ENCODE data around the gene MAST2. TPM values are rescaled to one million over a fixed set of nuclear protein-coding genes. Genes with fewer than 3 reads are reported as not detected.

MAST2 gene
- total RNA-seq, 4 donors from 2014 or later = 18.8 to 22.2 (median 20.2) TPM

DNA sequence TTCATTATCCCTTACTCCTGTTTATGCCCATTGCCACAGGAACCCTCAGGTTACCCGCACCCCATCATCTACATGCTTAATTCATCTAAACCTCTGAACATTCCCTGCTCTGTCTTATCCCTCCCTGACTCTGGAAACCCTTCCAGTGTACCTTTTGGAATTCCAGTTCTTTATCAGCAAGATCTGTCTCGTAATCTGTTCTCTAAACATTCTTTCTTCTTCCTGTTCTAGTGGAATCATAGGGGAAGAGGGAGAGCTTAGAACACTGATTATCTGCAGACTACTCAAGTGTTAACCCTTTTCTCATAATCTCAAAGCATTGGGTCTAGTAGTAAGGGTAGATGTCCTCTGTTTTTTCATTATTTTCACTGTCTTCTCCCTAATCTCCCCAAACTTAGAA lies 169.2 kb downstream of the MAST2 start:
- 91 to 95% methylated on average over 2 of the region's 2 CpGs for whole genome bisulfite sequencing, 2 donors
- peaks cover 0 to 6% of the 10 kb centered on the region in 2 donors for H3K4me1 ChIP-seq
- intact Hi-C loops (cut with DNase I) = no loop called here
- no peaks in the 10 kb centered on the region for H3K36me3 ChIP-seq
- H3K4me3 ChIP-seq (replicated peaks in 1 of 3) = no peak overlapping the region
- H3K27me3 ChIP-seq = no peaks in the 10 kb centered on the region
- DNase-seq = no peak
- no peak overlapping the region for H3K27ac ChIP-seq
- TF ChIP-seq, protein P1, sequence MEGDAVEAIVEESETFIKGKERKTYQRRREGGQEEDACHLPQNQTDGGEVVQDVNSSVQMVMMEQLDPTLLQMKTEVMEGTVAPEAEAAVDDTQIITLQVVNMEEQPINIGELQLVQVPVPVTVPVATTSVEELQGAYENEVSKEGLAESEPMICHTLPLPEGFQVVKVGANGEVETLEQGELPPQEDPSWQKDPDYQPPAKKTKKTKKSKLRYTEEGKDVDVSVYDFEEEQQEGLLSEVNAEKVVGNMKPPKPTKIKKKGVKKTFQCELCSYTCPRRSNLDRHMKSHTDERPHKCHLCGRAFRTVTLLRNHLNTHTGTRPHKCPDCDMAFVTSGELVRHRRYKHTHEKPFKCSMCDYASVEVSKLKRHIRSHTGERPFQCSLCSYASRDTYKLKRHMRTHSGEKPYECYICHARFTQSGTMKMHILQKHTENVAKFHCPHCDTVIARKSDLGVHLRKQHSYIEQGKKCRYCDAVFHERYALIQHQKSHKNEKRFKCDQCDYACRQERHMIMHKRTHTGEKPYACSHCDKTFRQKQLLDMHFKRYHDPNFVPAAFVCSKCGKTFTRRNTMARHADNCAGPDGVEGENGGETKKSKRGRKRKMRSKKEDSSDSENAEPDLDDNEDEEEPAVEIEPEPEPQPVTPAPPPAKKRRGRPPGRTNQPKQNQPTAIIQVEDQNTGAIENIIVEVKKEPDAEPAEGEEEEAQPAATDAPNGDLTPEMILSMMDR (IDR thresholded peaks at IDR 0.05) = no peak
- no peak for TF ChIP-seq POLR2A (IDR thresholded peaks at IDR 0.05)
- H3K9me3 ChIP-seq = no peaks in the 10 kb centered on the region

DNA sequence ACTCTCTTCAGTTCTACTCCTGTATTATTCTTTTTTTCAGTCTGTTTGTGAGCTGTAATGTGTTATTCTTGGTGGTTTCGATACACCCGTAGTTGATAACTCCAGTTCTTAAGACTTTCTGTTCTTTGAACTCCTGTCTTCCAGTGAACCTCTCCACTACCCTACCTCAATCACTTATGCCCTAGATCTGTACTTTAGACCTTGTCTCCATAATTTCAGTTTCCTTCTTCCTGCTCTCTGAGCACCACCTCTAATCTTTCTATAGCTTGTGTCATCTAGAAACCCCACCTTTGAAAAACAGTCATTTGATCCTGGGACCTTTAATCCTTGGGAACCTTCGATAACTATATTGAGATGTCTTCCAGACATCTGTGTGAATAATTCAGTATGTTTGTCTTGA lies 169.7 kb downstream of the MAST2 start:
- WGBS, 2 donors = 97 to 99% methylated on average over 3 of the region's 3 CpGs
- Histone ChIP-seq H3K36me3 (no peaks in the 10 kb centered on the region), H3K4me1 (peaks cover 0 to 6% of the 10 kb centered on the region in 2 donors), H3K9me3 (no peaks in the 10 kb centered on the region), H3K27ac (no peak overlapping the region), H3K4me3 (replicated peaks in 1 of 3) (no peak overlapping the region), H3K27me3 (no peaks in the 10 kb centered on the region)
- intact Hi-C loops (cut with DNase I) = no loop called here
- TF ChIP-seq POLR2A (IDR thresholded peaks at IDR 0.05) = no peak
- TF ChIP-seq, protein P1 (IDR thresholded peaks at IDR 0.05) = no peak
- no peak for DNase-seq

DNA sequence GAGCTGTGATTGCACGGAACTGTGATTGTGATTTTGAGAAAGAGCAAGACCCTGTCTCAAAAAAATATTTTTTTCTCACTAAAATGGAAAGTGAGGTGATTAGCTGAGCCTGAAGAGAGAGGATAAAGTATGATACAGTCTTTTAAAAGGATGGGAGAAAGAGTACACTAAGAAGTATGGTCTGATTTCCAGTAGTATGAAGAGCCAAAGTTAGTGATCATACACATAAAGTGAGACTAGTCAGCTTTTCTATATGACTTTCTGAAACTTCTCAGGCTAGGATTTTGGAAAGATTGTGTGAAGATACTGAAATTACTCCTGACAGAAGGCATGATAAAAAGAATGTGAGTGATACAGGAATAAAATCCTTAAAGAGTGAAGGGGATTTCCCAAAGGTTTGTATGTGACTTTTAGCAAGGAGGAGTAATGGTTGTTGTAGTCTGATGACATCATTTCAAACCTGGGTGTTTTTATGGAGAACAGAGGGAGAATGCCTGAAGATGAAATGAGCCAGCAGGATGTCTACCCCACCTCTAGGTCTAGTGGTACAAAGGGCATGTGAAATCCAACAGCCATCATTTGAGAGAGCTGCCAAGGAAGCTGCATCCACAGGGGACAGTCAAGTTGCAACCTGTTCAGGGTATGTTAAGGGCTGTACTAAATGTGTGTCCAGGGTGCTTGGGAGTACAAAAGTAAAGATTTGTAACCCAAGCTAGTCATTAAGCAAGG lies 171.3 kb downstream of the MAST2 start:
- Histone ChIP-seq H3K27ac (no peak overlapping the region), H3K4me1 (peaks cover 0 to 6% of the 10 kb centered on the region in 2 donors), H3K27me3 (no peaks in the 10 kb centered on the region), H3K4me3 (replicated peaks in 1 of 3) (no peak overlapping the region), H3K36me3 (no peaks in the 10 kb centered on the region), H3K9me3 (no peaks in the 10 kb centered on the region)
- intact Hi-C loops (cut with DNase I) = no loop called here
- no peak for DNase-seq
- TF ChIP-seq, protein P1 (IDR thresholded peaks at IDR 0.05) = no peak
- no peak for TF ChIP-seq POLR2A (IDR thresholded peaks at IDR 0.05)
- 100% methylated on average over 1 of the region's 1 CpG for WGBS, 2 donors

DNA sequence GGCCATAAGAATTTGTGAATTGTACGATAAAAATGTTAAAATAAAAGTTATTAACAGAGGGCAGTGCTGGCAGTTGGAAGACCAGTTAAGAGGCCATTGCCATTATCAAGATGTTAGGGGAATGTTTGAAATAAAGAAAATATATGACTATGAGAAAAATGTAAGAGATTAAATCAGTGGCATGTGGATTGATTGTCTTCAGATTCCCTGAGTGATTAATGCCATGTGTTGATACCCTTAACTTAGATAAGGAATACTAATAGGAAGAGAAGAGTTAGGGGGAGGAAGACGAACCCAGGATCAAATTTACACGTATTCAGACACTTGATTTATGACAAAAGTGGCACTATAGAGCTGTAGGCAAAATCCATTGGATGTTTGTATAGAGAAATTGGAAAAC lies 173.2 kb downstream of the MAST2 start:
- intact Hi-C loops (cut with DNase I) = no loop called here
- TF ChIP-seq, protein P1 (IDR thresholded peaks at IDR 0.05) = no peak
- no peak for TF ChIP-seq POLR2A (IDR thresholded peaks at IDR 0.05)
- DNase-seq = no peak
- H3K4me1 ChIP-seq = peaks cover 0 to 6% of the 10 kb centered on the region in 2 donors
- no peak overlapping the region for H3K27ac ChIP-seq
- 91 to 95% methylated on average over 3 of the region's 3 CpGs for WGBS, 2 donors
- no peaks in the 10 kb centered on the region for H3K27me3 ChIP-seq
- no peaks in the 10 kb centered on the region for H3K36me3 ChIP-seq
- H3K4me3 ChIP-seq (replicated peaks in 1 of 3) = no peak overlapping the region
- H3K9me3 ChIP-seq = no peaks in the 10 kb centered on the region

DNA sequence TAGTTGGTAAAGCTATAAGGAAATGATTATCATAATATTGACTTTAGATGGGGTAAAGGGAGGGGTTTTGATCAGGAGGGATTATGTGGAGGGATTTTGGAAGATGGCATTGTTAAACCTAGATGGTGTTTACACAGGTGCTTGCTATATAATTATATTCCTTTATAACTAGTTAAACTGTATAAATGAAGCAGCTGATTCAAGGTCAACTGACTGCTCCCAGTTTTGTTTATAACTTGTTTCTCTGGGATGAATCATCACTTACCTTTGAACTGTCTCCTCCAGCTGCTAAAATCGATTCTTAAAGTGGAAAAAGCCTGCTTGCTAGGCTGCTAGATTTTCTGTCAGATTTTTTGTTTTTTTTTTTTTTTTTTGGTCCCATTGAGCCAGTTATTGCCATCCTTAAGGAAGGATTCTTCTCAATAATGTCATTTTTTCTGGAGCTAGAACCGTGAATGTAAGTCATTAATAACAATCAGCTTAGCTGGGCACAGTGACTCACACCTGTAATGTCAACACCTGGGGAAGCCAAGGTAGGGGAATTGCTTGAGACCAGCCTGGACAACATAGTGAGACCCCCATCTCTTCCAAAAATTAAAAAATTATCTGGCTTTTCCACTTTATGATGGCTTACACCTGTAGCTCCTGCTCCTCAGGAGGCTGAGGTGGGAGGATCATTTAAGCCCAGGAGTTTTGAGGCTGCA lies 175.8 kb downstream of the MAST2 start:
- 75 to 80% methylated on average over 2 of the region's 2 CpGs for WGBS, 2 donors
- no peaks in the 10 kb centered on the region for H3K9me3 ChIP-seq
- peaks cover 0 to 6% of the 10 kb centered on the region in 2 donors for H3K4me1 ChIP-seq
- no peaks in the 10 kb centered on the region for H3K27me3 ChIP-seq
- intact Hi-C loops (cut with DNase I) = no loop called here
- no peak overlapping the region for H3K27ac ChIP-seq
- no peaks in the 10 kb centered on the region for H3K36me3 ChIP-seq
- DNase-seq = no peak
- TF ChIP-seq, protein P1 (IDR thresholded peaks at IDR 0.05) = no peak
- no peak for TF ChIP-seq POLR2A (IDR thresholded peaks at IDR 0.05)
- H3K4me3 ChIP-seq (replicated peaks in 1 of 3) = no peak overlapping the region
